GM18505 (cell line): ENCODE results near the gene TRPT1.

ENCODE experiments used
- ATAC-seq: cut with Tn5 transposase; IDR thresholded peaks from one replicate; pipeline ENCODE4 v1.9.1; 2021; ENCODE audit not compliant: unreplicated experiment
- POLR2A ChIP-seq: IDR thresholded peaks from 4 replicates; pipeline ENCODE4 v1.6.1; 2011; ENCODE audit warnings: borderline replicate concordance; ENCODE audit not compliant: insufficient read depth, insufficient read length; ENCODE audit errors: extremely low read depth

TRPT1 gene

GRCh38 chr11:64263021-64263946 is 37.3 kb upstream of the TRPT1 start:
- ATAC-seq = no peak
- TF ChIP-seq POLR2A = no peak

GRCh38 chr11:64262271-64263002 is 36.5 kb upstream of the TRPT1 start:
- ATAC-seq = no peak
- no peak for TF ChIP-seq POLR2A

GRCh38 chr11:64261556-64262080 is 35.6 kb upstream of the TRPT1 start:
- no peak for ATAC-seq
- no peak for TF ChIP-seq POLR2A

GRCh38 chr11:64260147-64260708 is 34.2 kb upstream of the TRPT1 start:
- no peak for ATAC-seq
- TF ChIP-seq POLR2A = no peak

GRCh38 chr11:64259533-64260067 is 33.6 kb upstream of the TRPT1 start:
- TF ChIP-seq POLR2A = no peak
- no peak for ATAC-seq

- TF ChIP-seq POLR2A = no peak
- ATAC-seq = no peak
Observed at GRCh38 chr11:64258946-64259532, 33.1 kb upstream of the TRPT1 start.

GRCh38 chr11:64258356-64258755 is 32.4 kb upstream of the TRPT1 start:
- no peak for TF ChIP-seq POLR2A
- ATAC-seq = no peak

GRCh38 chr11:64256300-64256699 is 30.3 kb upstream of the TRPT1 start:
- TF ChIP-seq POLR2A = no peak
- ATAC-seq = no peak

- no peak for TF ChIP-seq POLR2A
Observed at GRCh38 chr11:64255135-64256128, 29.4 kb upstream of the TRPT1 start.

GRCh38 chr11:64254326-64254725 is 28.3 kb upstream of the TRPT1 start:
- ATAC-seq = no peak
- no peak for TF ChIP-seq POLR2A

More at GRCh38 chr11:64255135-64256128, 29.4 kb upstream of the TRPT1 start:
- no peak for ATAC-seq

GRCh38 chr11:64253481-64253880 is 27.5 kb upstream of the TRPT1 start:
- no peak for TF ChIP-seq POLR2A
- ATAC-seq = no peak

- TF ChIP-seq POLR2A = no peak
- no peak for ATAC-seq
Observed at GRCh38 chr11:64253043-64253442, 27.1 kb upstream of the TRPT1 start.
